OCI-LY1 (cell line): ENCODE data around the gene TARP.

Experiments
- EZH2 ChIP-seq: fragments of 200-600 bp; sonication (generic), shearing (Covaris generic); IDR thresholded peaks from 2 replicates; pipeline ENCODE4 v1.8.0; 2017; ENCODE audit warnings: borderline replicate concordance, mixed run types, mild to moderate bottlenecking, antibody characterized with exemption, low read length, moderate library complexity, mixed read lengths
- TF ChIP-seq, protein P1 (sequence below): fragments of 200-600 bp; sonication (generic), shearing (Covaris generic); IDR thresholded peaks from 2 replicates; pipeline ENCODE4 v1.5.1; 2017; ENCODE audit warnings: mild to moderate bottlenecking, antibody characterized with exemption, low read length, moderate library complexity, mixed read lengths

DNA sequence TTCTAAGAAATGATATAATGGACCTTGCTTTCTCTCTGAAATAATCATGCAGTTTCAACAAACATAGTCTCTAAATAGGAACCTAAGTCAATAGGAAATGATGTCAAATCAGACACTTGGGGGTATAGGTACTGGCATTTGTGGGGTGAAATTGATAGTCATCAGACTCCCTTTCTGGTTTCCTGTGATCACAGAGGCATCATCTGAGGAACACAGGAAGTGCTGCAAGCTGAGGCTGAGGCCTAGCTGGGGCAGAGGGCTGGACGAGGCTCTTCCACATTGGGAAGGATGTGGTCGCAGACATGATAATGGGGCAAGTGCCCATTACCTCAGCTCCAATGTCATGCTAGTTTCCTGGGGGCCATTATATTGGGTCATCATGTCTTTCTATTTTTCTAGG, 33.5 kb upstream of the TARP start:
- TF ChIP-seq, protein P1, sequence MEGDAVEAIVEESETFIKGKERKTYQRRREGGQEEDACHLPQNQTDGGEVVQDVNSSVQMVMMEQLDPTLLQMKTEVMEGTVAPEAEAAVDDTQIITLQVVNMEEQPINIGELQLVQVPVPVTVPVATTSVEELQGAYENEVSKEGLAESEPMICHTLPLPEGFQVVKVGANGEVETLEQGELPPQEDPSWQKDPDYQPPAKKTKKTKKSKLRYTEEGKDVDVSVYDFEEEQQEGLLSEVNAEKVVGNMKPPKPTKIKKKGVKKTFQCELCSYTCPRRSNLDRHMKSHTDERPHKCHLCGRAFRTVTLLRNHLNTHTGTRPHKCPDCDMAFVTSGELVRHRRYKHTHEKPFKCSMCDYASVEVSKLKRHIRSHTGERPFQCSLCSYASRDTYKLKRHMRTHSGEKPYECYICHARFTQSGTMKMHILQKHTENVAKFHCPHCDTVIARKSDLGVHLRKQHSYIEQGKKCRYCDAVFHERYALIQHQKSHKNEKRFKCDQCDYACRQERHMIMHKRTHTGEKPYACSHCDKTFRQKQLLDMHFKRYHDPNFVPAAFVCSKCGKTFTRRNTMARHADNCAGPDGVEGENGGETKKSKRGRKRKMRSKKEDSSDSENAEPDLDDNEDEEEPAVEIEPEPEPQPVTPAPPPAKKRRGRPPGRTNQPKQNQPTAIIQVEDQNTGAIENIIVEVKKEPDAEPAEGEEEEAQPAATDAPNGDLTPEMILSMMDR = no peak
- TF ChIP-seq EZH2 = no peak
